Heart right ventricle (tissue), 16 donors: ENCODE measurements around the gene ABTB1. TPM values are rescaled to one million over a fixed set of nuclear protein-coding genes. Genes with fewer than 3 reads are reported as not detected.
A peak's percentile ranks its signal among the peaks of the same experiment; 100 is the strongest.

Experiments
- ATAC-seq, 8 donors: fragments of 200-7000 bp; cut with Tn5 transposase; one replicate each; pipeline ENCODE4 v1.9.1; 2020; ENCODE audit warnings: mild to moderate bottlenecking in 8 of 8, moderate library complexity in 8 of 8, moderate number of reproducible peaks in 1 of 8
- DNase-seq, 2 donors: peaks; one replicate each; pipeline ENCODE4 v3.0.0-alpha.2; 2020
- H3K27ac ChIP-seq, 10 donors: fragments of 200-600 bp; sonication (generic) in 2 of 10; one replicate each; pipeline versions ENCODE4 v1.5.0 to v1.8.0; 2020 to 2022; ENCODE audit warnings: mild to moderate bottlenecking in 3 of 10
- H3K27me3 ChIP-seq, 7 donors: fragments of 200-600 bp; one replicate each; pipeline ENCODE4 v1.8.0; 2021 to 2022; ENCODE audit warnings: mild to moderate bottlenecking in 2 of 7
- H3K36me3 ChIP-seq, 9 donors: fragments of 200-600 bp; sonication (generic) in 1 of 9; one replicate each; pipeline versions ENCODE4 v1.5.0 to v1.8.0; 2020 to 2022; ENCODE audit warnings: mild to moderate bottlenecking in 2 of 9
- H3K4me1 ChIP-seq, 9 donors: fragments of 200-600 bp; sonication (generic) in 1 of 9; one replicate each; pipeline versions ENCODE4 v1.5.0 to v1.8.0; 2020 to 2022; ENCODE audit warnings: mild to moderate bottlenecking in 4 of 9
- H3K4me3 ChIP-seq, 10 donors: fragments of 200-600 bp; sonication (generic) in 2 of 10; one replicate each; pipeline versions ENCODE4 v1.5.0 to v1.8.0; 2020 to 2022; ENCODE audit warnings: mild to moderate bottlenecking in 7 of 10, moderate library complexity in 2 of 10
- H3K9me3 ChIP-seq, 11 donors: fragments of 200-600 bp in 10 of 11; sonication (generic) in 2 of 11; one replicate each; pipeline versions ENCODE4 v1.5.0 to v1.8.0; 2013 to 2022; ENCODE audit warnings: mild to moderate bottlenecking in 2 of 11, control low read depth in 1 of 11, moderate library complexity in 1 of 11
- WGBS, 2 donors: extraction: QIAGEN DNeasy Blood & Tissue Kit; methylation state at CpG; one replicate each; pipeline ENCODE4 v1.1.7; 2013; ENCODE audit warnings: inconsistent platforms in 1 of 2; 5-methylcytosine and 5-hydroxymethylcytosine counted together
- intact Hi-C, 10 donors: fragments of 100-400 bp; cut with DNase I; formaldehyde crosslinking; loops; one replicate each; pipeline versions ENCODE4 v1.11.1 to v1.14.2; 2022
- polyA plus RNA-seq, 2 donors: library from polyadenylated mRNA; stranded (reverse); fragments of 200-250 nt; gene quantifications; one replicate each; pipeline ENCODE4 v1.2.3, GENCODE V29; 2013
- total RNA-seq, 10 donors: library from RNA; stranded (reverse); fragmentation: NEBNext Ultra II Directional in 3 of 10; extraction: Animal tissue kit (Norgen Biotek cat#: 25700) in 3 of 10; gene quantifications; one replicate each; pipeline versions ENCODE4 v1.2.1 to v1.2.4, GENCODE V29; 2021 to 2023
- TF ChIP-seq, protein P1 (sequence below), 9 donors: fragments of 200-600 bp; sonication (generic) in 2 of 9; IDR thresholded peaks; one replicate each; pipeline versions ENCODE4 v1.5.0 to v1.8.0; 2021 to 2022; ENCODE audit warnings: antibody characterized with exemption in 9 of 9, mild to moderate bottlenecking in 5 of 9, moderate library complexity in 1 of 9
- donor health status: Arrhythmogenic right ventricular cardiomyopathy.
- donor health status: ischemic (EF 13 %, LVEDD 7.1; RV severe dilation, severe dysfunction).
- donor health status: healthy with polysubstance abuse.
- donor health status: DM: no; HTN: yes; CAD: no.
- donor health status: DM: no; HTN: no; CAD: no.
- donor health status: ischemic (EF 25% LVEDD 6.9; RV normal size, moderate dysfunction).
- donor health status: ischemic (EF 25% LVEDD 5.7; RV mildly dilated, moderate dysfunction).
- donor health status: healthy.
- donor health status: DM: yes; HTN: yes; CAD: no.
- donor health status: Ischemic cardiomyopathy.
- donor health status: ischemic (EF 35%, LVEDD 5.7; RV mildly dilated, moderate dysfunction).
- donor health status: nonischemic (EF 11% LVEDD 7.7; RV severe dilation, severe dysfunction).
- donor health status: DM: yes; HTN: yes; CAD: no.
- donor health status: PGD.
- donor health status: ischemic (EF 29% LVEDD 5.4; RV normal size, mild dysfunction).
- donor health status: nonischemic (EF 23%, LVEDD 6.1; RV moderate dilation, normal function).

The ABTB1 gene
- total and polyA plus RNA-seq, 12 donors = 19.6 to 56.3 (median 24.7) TPM

GRCh38 chr3:127719369-127719768, 46.6 kb downstream of the ABTB1 start:
- TF ChIP-seq, protein P1, sequence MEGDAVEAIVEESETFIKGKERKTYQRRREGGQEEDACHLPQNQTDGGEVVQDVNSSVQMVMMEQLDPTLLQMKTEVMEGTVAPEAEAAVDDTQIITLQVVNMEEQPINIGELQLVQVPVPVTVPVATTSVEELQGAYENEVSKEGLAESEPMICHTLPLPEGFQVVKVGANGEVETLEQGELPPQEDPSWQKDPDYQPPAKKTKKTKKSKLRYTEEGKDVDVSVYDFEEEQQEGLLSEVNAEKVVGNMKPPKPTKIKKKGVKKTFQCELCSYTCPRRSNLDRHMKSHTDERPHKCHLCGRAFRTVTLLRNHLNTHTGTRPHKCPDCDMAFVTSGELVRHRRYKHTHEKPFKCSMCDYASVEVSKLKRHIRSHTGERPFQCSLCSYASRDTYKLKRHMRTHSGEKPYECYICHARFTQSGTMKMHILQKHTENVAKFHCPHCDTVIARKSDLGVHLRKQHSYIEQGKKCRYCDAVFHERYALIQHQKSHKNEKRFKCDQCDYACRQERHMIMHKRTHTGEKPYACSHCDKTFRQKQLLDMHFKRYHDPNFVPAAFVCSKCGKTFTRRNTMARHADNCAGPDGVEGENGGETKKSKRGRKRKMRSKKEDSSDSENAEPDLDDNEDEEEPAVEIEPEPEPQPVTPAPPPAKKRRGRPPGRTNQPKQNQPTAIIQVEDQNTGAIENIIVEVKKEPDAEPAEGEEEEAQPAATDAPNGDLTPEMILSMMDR (IDR thresholded peaks at IDR 0.05) = no peak
- Histone ChIP-seq H3K27ac (peak overlapping the region in 7 of 10 donors; percentile 19 to 99 (median 85)), H3K4me3 (no peak overlapping the region), H3K9me3 (no peaks in the 10 kb centered on the region), H3K4me1 (peaks cover 6 to 91% (median 68%) of the 10 kb centered on the region in 9 donors), H3K36me3 (peaks cover 0 to 85% (median 21%) of the 10 kb centered on the region in 9 donors), H3K27me3 (no peaks in the 10 kb centered on the region)
- ATAC-seq (no peak), DNase-seq (no peak)
- WGBS, 2 donors = 93 to 94% methylated on average over 8 of the region's 8 CpGs
- intact Hi-C loops = no loop called here

DNA sequence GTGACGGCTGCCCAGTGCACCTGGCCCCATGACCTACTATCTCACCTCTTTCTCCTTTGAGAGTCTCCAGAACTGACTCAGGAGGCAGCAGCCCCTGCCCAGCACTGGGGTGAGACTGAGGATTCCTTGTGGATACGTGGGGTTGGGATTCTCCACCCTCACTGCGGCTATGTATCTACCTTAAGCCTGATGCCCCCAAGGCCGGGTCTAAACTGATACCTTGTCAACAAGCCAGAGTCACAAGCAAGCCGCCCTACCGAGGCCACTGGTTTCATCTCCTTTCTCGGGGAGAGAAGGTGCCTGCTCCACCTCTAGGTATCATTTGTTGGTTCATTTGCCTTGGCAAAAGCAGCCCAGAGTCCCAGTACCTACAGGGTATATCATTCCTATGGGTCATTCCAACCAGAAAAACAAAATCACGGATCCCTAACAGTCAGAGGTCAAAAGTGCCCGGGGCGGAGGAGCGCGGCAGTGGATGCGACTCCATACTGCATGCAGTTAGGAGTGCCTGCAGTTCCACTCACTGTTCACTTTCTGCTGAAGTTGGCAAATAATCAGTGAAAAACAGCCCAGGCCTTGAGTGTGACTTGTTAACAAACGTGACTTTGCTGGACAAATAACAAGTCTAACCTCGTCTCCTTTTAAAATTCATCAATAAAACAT, 47.5 kb downstream of the ABTB1 start:
- peaks cover 4 to 87% (median 58%) of the 10 kb centered on the region in 9 donors for H3K4me1 ChIP-seq
- TF ChIP-seq, protein P1 (IDR thresholded peaks at IDR 0.05) = no peak

GRCh38 chr3:127720985-127721935, 48.5 kb downstream of the ABTB1 start:
- no peaks in the 10 kb centered on the region for H3K9me3 ChIP-seq
- intact Hi-C loops = no loop called here
- peaks cover 4 to 79% (median 50%) of the 10 kb centered on the region in 9 donors for H3K4me1 ChIP-seq
- H3K4me3 ChIP-seq = no peak overlapping the region
- ATAC-seq = no peak
- DNase-seq = no peak
- peak overlapping the region in 6 of 10 donors; percentile 13 to 99 (median 69) for H3K27ac ChIP-seq
- 95 to 96% methylated on average over 17 of the region's 17 CpGs for WGBS, 2 donors
- TF ChIP-seq, protein P1 (IDR thresholded peaks at IDR 0.05) = no peak
- no peaks in the 10 kb centered on the region for H3K27me3 ChIP-seq
- H3K36me3 ChIP-seq = peaks cover 0 to 74% (median 19%) of the 10 kb centered on the region in 9 donors

More for the DNA sequence above, 47.5 kb downstream of the ABTB1 start:
- DNase-seq (no peak), ATAC-seq (no peak)
- intact Hi-C loops = no loop called here
- H3K9me3 ChIP-seq = no peaks in the 10 kb centered on the region
- peaks cover 0 to 84% (median 21%) of the 10 kb centered on the region in 9 donors for H3K36me3 ChIP-seq
- WGBS, 2 donors = 93 to 94% methylated on average over 15 of the region's 15 CpGs
- H3K27me3 ChIP-seq = no peaks in the 10 kb centered on the region
- no peak overlapping the region for H3K4me3 ChIP-seq
- peak overlapping the region in 4 of 10 donors; percentile 16 to 99 (median 58) for H3K27ac ChIP-seq

DNA sequence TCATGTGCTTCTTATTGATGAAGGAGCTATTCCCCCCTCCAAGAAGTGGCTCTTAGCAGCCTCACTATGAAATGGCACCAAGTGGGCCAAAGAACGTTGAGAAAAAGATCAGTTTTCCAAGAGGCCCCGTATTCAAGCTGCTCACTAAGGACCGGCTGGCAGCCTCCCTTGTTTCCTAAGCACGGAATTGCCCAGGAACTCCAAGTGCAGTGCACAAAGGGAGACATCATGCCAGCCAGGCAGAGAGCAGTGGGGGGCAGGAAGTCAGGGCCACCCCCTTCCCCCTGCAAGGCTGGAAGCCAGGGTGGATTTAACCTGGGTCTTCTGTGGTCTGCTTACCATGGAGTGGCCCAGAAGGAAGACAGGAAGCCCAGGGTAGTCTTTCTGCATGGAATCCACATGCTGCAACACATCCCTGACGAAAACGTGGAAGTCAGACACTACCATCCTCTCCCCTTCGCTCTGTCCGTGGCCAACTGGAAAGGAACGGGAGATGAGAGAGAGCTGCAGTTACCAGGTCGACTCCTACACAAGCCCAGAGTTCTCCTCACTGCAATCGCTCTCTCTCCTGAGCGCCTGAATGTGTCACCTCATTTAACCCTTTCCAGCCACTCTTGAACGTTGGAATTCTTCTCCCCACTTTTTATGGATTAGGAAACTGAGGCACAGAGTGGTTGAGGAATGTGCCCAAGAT, 49.5 kb downstream of the ABTB1 start:
- H3K27ac ChIP-seq = peak overlapping the region in 8 of 10 donors; percentile 13 to 99 (median 63)
- H3K36me3 ChIP-seq = peaks cover 0 to 64% (median 17%) of the 10 kb centered on the region in 9 donors
- no peak overlapping the region for H3K4me3 ChIP-seq
- ATAC-seq (peak in 2 of 8 donors; percentile 9 to 20), DNase-seq (no peak)
- peaks cover 4 to 79% (median 48%) of the 10 kb centered on the region in 9 donors for H3K4me1 ChIP-seq
- TF ChIP-seq, protein P1 (IDR thresholded peaks at IDR 0.05) = no peak
- 59 to 65% methylated on average over 13 of the region's 13 CpGs for WGBS, 2 donors
- H3K27me3 ChIP-seq = no peaks in the 10 kb centered on the region
- H3K9me3 ChIP-seq = no peaks in the 10 kb centered on the region
- intact Hi-C loops = no loop called here
